K562 (cell line): ENCODE results near the gene TAS2R5. TPM values are rescaled to one million over a fixed set of nuclear protein-coding genes. Genes with fewer than 3 reads are reported as not detected.

Experiments
- polyA plus RNA-seq, 8 experiments: library from polyadenylated mRNA; depleted of rRNA in 4 of 8; stranded (reverse) in 5 of 8; unstranded in 3 of 8; fragments of >200 nt; fragmentation: Nextera tagmentation in 2 of 8; fragmentation: Illumina TruSeq in 1 of 8; extraction: Ambion mirVana in 2 of 8; extraction: Trizol in 1 of 8; gene quantifications; 2 replicates each; pipeline versions ENCODE4 v1.2.1 to v1.2.3, GENCODE V29; 2011 to 2014; ENCODE audit warnings: inconsistent platforms in 1 of 8, missing spikeins in 1 of 8
- total RNA-seq, 7 experiments: library from RNA; depleted of rRNA in 6 of 7; stranded (reverse); fragments of >200 nt in 6 of 7; fragmentation: Illumina TruSeq in 2 of 7; extraction: Trizol in 2 of 7; gene quantifications; 2 replicates each; pipeline versions ENCODE4 v1.2.1 to v1.2.3, GENCODE V29; 2011 to 2021; ENCODE audit warnings: low replicate concordance in 1 of 7

TAS2R5 gene
- total and polyA plus RNA-seq, 9 of the 15 experiments (the other 6 are each of a cell fraction or from before 2014, with no cell fraction given) = 0.35 to 4.5 (median 1.4) TPM

Other genes starting within 250 kb of the TAS2R5 start
Only the 7 nearest of the 11 such genes appear.
- 0.29 and 0.32 TPM in 2 replicates for gene DENND11, start 88.1 kb upstream of the TAS2R5 start, total RNA-seq (2014; rRNA removed)
- gene DENND11, start 88.1 kb upstream of the TAS2R5 start, total RNA-seq (2014; rRNA removed; fragmentation: Illumina TruSeq; extraction: Trizol) = 0.44 and 0.45 TPM in 2 replicates
- 0.22 and 0.23 TPM in 2 replicates for gene DENND11, start 88.1 kb upstream of the TAS2R5 start, total RNA-seq (2015; rRNA removed; fragmentation: Illumina TruSeq; extraction: Trizol)
- 0.49 and 0.65 TPM in 2 replicates for gene DENND11, start 88.1 kb upstream of the TAS2R5 start, total RNA-seq (2021)
- gene DENND11, start 88.1 kb upstream of the TAS2R5 start, polyA plus RNA-seq (2011; rRNA removed) = 0.85 and 1.1 TPM in 2 replicates
- 0.36 and 0.40 TPM in 2 replicates for gene DENND11, start 88.1 kb upstream of the TAS2R5 start, polyA plus RNA-seq (2014; fragmentation: Illumina TruSeq; extraction: Trizol)
- under 1 TPM; 0.07 to 0.14 TPM for gene DENND11, start 88.1 kb upstream of the TAS2R5 start, polyA plus RNA-seq (2014; fragmentation: Nextera tagmentation; extraction: Ambion mirVana)
- 0.32 and 0.41 TPM in 2 replicates for gene DENND11, start 88.1 kb upstream of the TAS2R5 start, polyA plus RNA-seq (2014; rRNA removed)
- gene WEE2, start 81.9 kb upstream of the TAS2R5 start, total RNA-seq (2014; rRNA removed) = not detected in 2 replicates
- not detected in 2 replicates for gene WEE2, start 81.9 kb upstream of the TAS2R5 start, total RNA-seq (2014; rRNA removed; fragmentation: Illumina TruSeq; extraction: Trizol)
- gene WEE2, start 81.9 kb upstream of the TAS2R5 start, total RNA-seq (2015; rRNA removed; fragmentation: Illumina TruSeq; extraction: Trizol) = not detected in 2 replicates
- not detected in 2 replicates for gene WEE2, start 81.9 kb upstream of the TAS2R5 start, total RNA-seq (2021)
- gene WEE2, start 81.9 kb upstream of the TAS2R5 start, polyA plus RNA-seq (2011; rRNA removed) = not detected in 2 replicates
- gene WEE2, start 81.9 kb upstream of the TAS2R5 start, polyA plus RNA-seq (2014; fragmentation: Illumina TruSeq; extraction: Trizol) = not detected in 2 replicates
- gene WEE2, start 81.9 kb upstream of the TAS2R5 start, polyA plus RNA-seq (2014; fragmentation: Nextera tagmentation; extraction: Ambion mirVana) = not detected
- gene WEE2, start 81.9 kb upstream of the TAS2R5 start, polyA plus RNA-seq (2014; rRNA removed) = not detected in 2 replicates
- gene SSBP1, start 51.9 kb upstream of the TAS2R5 start, total RNA-seq (2014; rRNA removed) = 536 and 718 TPM in 2 replicates
- 835 and 917 TPM in 2 replicates for gene SSBP1, start 51.9 kb upstream of the TAS2R5 start, total RNA-seq (2014; rRNA removed; fragmentation: Illumina TruSeq; extraction: Trizol)
- gene SSBP1, start 51.9 kb upstream of the TAS2R5 start, total RNA-seq (2015; rRNA removed; fragmentation: Illumina TruSeq; extraction: Trizol) = 750 and 772 TPM in 2 replicates
- gene SSBP1, start 51.9 kb upstream of the TAS2R5 start, total RNA-seq (2021) = 404 and 407 TPM in 2 replicates
- 318 and 487 TPM in 2 replicates for gene SSBP1, start 51.9 kb upstream of the TAS2R5 start, polyA plus RNA-seq (2011; rRNA removed)
- 826 and 1,031 TPM in 2 replicates for gene SSBP1, start 51.9 kb upstream of the TAS2R5 start, polyA plus RNA-seq (2014; fragmentation: Illumina TruSeq; extraction: Trizol)
- gene SSBP1, start 51.9 kb upstream of the TAS2R5 start, polyA plus RNA-seq (2014; fragmentation: Nextera tagmentation; extraction: Ambion mirVana) = 1,000 to 10,000 TPM; 1,649 to 1,996 TPM
- 873 and 941 TPM in 2 replicates for gene SSBP1, start 51.9 kb upstream of the TAS2R5 start, polyA plus RNA-seq (2014; rRNA removed)
- 0.69 and 1.4 TPM in 2 replicates for gene TAS2R3, start 26.1 kb upstream of the TAS2R5 start, total RNA-seq (2014; rRNA removed)
- 1.2 and 2.4 TPM in 2 replicates for gene TAS2R3, start 26.1 kb upstream of the TAS2R5 start, total RNA-seq (2014; rRNA removed; fragmentation: Illumina TruSeq; extraction: Trizol)
- gene TAS2R3, start 26.1 kb upstream of the TAS2R5 start, total RNA-seq (2015; rRNA removed; fragmentation: Illumina TruSeq; extraction: Trizol) = 1.6 and 1.8 TPM in 2 replicates
- gene TAS2R3, start 26.1 kb upstream of the TAS2R5 start, total RNA-seq (2021) = 1.0 and 1.2 TPM in 2 replicates
- 1.9 TPM in 2 replicates for gene TAS2R3, start 26.1 kb upstream of the TAS2R5 start, polyA plus RNA-seq (2011; rRNA removed)
- 0.37 and 0.39 TPM in 2 replicates for gene TAS2R3, start 26.1 kb upstream of the TAS2R5 start, polyA plus RNA-seq (2014; fragmentation: Illumina TruSeq; extraction: Trizol)
- gene TAS2R3, start 26.1 kb upstream of the TAS2R5 start, polyA plus RNA-seq (2014; fragmentation: Nextera tagmentation; extraction: Ambion mirVana) = not detected
- gene TAS2R3, start 26.1 kb upstream of the TAS2R5 start, polyA plus RNA-seq (2014; rRNA removed) = 0.54 TPM in 1 of 2 replicates, not detected in the other
- gene TAS2R4, start 13.5 kb upstream of the TAS2R5 start, total RNA-seq (2014; rRNA removed) = 0.86 and 1.3 TPM in 2 replicates
- 1.4 and 2.2 TPM in 2 replicates for gene TAS2R4, start 13.5 kb upstream of the TAS2R5 start, total RNA-seq (2014; rRNA removed; fragmentation: Illumina TruSeq; extraction: Trizol)
- gene TAS2R4, start 13.5 kb upstream of the TAS2R5 start, total RNA-seq (2015; rRNA removed; fragmentation: Illumina TruSeq; extraction: Trizol) = 2.1 TPM in 2 replicates
- 0.51 and 0.63 TPM in 2 replicates for gene TAS2R4, start 13.5 kb upstream of the TAS2R5 start, total RNA-seq (2021)
- 1.4 and 1.8 TPM in 2 replicates for gene TAS2R4, start 13.5 kb upstream of the TAS2R5 start, polyA plus RNA-seq (2011; rRNA removed)
- gene TAS2R4, start 13.5 kb upstream of the TAS2R5 start, polyA plus RNA-seq (2014; fragmentation: Illumina TruSeq; extraction: Trizol) = 0.60 and 0.68 TPM in 2 replicates
- under 1 TPM; 0.04 to 0.10 TPM for gene TAS2R4, start 13.5 kb upstream of the TAS2R5 start, polyA plus RNA-seq (2014; fragmentation: Nextera tagmentation; extraction: Ambion mirVana)
- 0.45 and 0.60 TPM in 2 replicates for gene TAS2R4, start 13.5 kb upstream of the TAS2R5 start, polyA plus RNA-seq (2014; rRNA removed)
- not detected in 2 replicates for gene PRSS37, start 51.3 kb downstream of the TAS2R5 start, total RNA-seq (2014; rRNA removed)
- not detected in 2 replicates for gene PRSS37, start 51.3 kb downstream of the TAS2R5 start, total RNA-seq (2014; rRNA removed; fragmentation: Illumina TruSeq; extraction: Trizol)
- gene PRSS37, start 51.3 kb downstream of the TAS2R5 start, total RNA-seq (2015; rRNA removed; fragmentation: Illumina TruSeq; extraction: Trizol) = not detected in 2 replicates
- gene PRSS37, start 51.3 kb downstream of the TAS2R5 start, total RNA-seq (2021) = not detected in 2 replicates
- gene PRSS37, start 51.3 kb downstream of the TAS2R5 start, polyA plus RNA-seq (2011; rRNA removed) = not detected in 2 replicates
- gene PRSS37, start 51.3 kb downstream of the TAS2R5 start, polyA plus RNA-seq (2014; fragmentation: Illumina TruSeq; extraction: Trizol) = not detected in 2 replicates
- gene PRSS37, start 51.3 kb downstream of the TAS2R5 start, polyA plus RNA-seq (2014; fragmentation: Nextera tagmentation; extraction: Ambion mirVana) = not detected
- not detected in 2 replicates for gene PRSS37, start 51.3 kb downstream of the TAS2R5 start, polyA plus RNA-seq (2014; rRNA removed)
- gene OR9A4, start 126.2 kb downstream of the TAS2R5 start, total RNA-seq (2014; rRNA removed) = not detected in 2 replicates
- gene OR9A4, start 126.2 kb downstream of the TAS2R5 start, total RNA-seq (2014; rRNA removed; fragmentation: Illumina TruSeq; extraction: Trizol) = not detected in 2 replicates
- not detected in 2 replicates for gene OR9A4, start 126.2 kb downstream of the TAS2R5 start, total RNA-seq (2015; rRNA removed; fragmentation: Illumina TruSeq; extraction: Trizol)
- gene OR9A4, start 126.2 kb downstream of the TAS2R5 start, total RNA-seq (2021) = not detected in 2 replicates
- gene OR9A4, start 126.2 kb downstream of the TAS2R5 start, polyA plus RNA-seq (2011; rRNA removed) = not detected in 2 replicates
- gene OR9A4, start 126.2 kb downstream of the TAS2R5 start, polyA plus RNA-seq (2014; fragmentation: Illumina TruSeq; extraction: Trizol) = not detected in 2 replicates
- not detected for gene OR9A4, start 126.2 kb downstream of the TAS2R5 start, polyA plus RNA-seq (2014; fragmentation: Nextera tagmentation; extraction: Ambion mirVana)
- not detected in 2 replicates for gene OR9A4, start 126.2 kb downstream of the TAS2R5 start, polyA plus RNA-seq (2014; rRNA removed)